HG03442 (cell line): Measurements from ENCODE around the gene GHRHR.

Experiments used
- ATAC-seq: cut with Tn5 transposase; IDR thresholded peaks from one replicate; pipeline ENCODE4 v1.9.1; 2021; ENCODE audit warnings: mild to moderate bottlenecking, moderate library complexity; ENCODE audit not compliant: unreplicated experiment

The GHRHR gene

DNA sequence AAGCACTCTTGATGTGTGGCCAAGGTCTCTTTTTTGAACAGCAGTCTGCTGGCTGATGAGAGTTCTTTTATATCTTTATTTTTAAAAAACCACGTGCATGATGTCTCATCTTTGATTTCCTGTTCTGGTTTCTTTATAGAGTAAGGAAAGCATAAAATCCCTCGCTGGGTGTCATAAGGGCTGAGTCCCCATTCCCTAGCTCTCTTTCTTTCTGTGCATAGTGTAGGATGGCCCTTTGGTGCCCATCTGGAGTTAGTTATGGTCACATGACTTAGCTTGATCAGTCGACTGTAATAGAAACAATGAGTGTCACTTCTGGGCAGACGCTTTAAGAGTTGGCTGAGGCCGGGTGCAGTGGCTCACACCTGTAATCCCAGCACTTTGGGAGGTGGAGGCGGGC, 38.5 kb downstream of the GHRHR start:
- ATAC-seq = no peak

DNA sequence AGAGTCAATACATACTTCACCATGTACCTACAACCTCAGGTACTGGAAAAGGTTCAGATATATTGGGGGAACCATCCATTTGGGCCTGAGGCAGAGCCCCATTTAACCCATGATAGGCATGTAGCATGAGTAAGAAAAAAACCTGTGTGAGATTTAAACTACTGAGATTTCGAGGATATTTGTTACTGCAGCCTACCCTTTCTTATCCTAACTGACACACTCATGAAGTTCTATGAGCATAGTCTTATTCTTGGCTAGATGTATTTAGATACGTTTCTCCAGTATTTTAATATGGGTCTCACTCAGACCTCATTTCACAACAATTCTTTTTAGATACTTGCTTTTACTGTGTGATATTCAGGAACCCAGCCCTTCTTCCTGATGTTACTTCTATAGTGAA, 39.3 kb downstream of the GHRHR start:
- no peak for ATAC-seq

DNA sequence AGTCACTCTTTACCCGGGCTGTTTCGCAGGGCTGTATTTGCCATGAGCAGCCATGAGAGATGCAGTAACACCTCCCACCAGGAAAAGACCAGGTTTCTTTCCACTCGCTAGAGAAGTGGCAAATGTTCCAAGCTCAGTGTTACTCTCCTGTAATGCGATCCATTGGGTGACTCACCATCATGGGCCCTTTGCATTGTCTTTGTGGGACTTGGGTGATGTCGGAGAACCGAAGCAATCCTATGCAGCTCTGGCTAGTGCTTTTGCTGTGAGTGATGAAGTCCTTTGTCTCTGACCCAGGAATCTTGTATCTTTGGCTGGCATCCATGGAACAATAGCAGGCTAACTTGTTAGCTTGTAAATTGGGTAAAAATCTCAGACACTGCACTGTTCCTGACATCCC, 40.0 kb downstream of the GHRHR start:
- ATAC-seq = no peak

DNA sequence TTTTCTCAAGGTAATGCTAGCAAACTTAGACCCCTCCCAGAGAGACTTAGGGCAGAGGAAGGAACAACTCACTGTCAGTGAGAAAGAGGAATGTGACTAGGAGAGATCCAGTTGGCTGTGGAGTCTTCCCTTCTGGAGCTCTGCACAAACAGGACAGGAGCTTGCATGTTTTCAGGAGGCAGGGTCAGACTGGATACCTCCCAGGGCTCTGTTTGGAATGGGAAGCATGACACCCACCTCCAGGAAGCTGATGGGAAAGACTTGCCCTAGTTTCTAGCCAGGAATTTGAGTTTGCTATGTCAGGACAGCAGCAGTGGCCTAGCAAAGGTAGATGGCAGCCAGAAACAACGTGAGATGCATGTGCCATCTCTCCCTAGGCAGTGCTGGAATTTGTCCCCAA, 40.6 kb downstream of the GHRHR start:
- ATAC-seq = no peak

DNA sequence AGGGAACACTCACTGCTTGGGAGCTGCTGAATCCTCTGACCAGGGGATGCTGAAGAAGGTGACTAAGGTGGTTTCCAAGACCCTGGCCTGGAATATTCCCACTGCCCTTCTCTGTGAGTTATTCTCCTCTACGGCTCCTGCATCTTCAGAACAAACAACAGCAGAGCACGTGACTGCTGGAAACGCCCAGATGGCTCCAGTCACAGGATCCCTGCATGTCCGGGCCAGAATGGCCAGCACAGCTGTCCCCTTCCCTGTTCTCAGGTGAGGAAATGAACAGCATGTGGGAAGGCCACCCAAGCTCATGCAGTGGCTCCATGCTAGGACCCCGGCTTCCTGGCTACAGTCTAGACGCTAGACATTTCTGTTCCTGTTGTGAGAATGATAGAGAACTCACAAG, 43.1 kb downstream of the GHRHR start:
- no peak for ATAC-seq

DNA sequence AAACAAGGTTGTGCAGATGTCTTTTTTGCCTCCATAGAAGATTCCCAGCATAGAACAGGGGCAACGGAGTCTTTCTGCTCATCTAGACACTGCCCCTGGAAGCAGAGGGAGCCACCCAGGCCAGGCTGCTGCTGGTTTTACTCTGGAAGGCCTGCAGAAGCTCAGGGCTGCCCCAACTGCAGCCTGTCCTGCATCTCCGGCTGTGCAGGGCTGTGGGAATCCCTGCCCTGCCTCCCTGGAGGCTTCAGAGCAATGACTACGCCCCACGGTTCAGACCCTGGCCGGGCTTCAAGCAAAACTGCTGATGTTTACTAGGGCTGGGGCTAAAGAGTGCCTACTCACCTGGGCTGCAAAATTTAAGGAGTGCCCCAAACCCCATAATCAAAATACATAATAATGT, 43.9 kb downstream of the GHRHR start:
- ATAC-seq = no peak

DNA sequence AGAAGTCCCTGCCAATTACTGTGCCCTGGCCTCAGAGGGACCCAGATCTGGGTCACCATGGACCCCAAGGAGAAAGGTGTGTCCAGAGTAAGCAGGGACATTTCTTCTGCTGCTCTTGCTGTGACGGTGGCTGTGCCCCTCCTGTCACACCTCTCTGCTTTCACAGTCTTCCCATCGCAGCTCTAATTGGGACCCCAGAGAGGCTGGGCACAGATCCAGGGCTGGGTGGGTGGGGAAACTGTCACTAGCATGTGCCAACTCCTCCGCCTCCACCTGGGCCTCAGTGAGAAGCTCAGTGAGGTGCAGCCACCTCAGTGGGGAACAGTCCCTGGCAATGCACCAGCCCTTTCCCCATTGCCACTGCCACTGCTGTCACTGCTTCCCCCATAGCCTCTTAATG, 51.1 kb downstream of the GHRHR start:
- no peak for ATAC-seq

DNA sequence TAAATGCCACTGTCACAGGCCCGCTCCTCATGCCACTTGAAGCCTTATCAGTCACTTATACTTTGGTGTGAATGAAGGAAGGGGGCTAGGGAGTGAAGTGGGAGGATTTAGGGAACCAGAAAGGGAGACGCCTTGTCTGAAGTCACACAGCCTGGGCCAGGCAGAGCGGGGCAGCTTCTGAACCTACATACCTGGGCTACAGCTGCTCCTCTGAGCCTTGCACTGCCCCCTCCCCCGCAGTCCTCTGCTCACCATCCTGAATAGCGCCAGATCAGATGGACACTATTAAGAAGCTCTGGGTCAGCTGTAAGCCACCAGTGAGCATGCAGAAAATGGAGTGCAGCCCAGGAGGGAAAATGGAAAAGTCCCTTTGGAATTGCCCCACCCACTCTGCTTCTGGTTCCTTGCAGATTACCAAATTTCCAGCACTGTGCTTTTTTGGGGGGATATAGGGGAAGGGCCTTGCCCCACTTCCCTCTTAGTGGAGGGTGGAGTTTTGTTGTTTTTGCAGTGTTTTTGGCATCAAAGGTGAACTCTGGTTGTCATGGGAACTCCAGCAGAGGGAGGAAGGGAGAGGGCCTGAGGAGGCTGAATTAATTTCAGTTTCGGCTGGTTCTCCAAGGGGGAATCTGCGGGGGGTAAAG, 53.4 kb downstream of the GHRHR start:
- ATAC-seq = no peak

DNA sequence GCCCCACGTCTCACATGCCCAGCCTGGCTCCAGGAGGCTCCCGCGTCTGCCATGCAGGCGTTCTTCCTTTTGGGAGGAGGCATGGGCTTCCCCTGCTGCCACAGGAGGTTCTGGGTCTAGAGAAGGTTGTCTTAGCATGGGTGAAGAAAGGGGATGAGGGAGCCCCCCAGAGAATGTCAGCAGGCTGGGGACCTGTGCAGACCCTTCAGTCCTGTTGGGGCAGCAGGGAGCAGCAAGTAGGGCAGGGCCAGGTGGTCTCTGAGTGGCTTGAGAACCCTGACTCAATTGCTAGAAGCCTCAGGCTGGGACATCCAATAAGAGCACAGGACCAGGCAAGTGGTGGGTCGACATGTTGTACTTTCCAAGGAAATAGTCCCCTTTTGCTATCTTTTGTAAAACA, 54.0 kb downstream of the GHRHR start:
- no peak for ATAC-seq

DNA sequence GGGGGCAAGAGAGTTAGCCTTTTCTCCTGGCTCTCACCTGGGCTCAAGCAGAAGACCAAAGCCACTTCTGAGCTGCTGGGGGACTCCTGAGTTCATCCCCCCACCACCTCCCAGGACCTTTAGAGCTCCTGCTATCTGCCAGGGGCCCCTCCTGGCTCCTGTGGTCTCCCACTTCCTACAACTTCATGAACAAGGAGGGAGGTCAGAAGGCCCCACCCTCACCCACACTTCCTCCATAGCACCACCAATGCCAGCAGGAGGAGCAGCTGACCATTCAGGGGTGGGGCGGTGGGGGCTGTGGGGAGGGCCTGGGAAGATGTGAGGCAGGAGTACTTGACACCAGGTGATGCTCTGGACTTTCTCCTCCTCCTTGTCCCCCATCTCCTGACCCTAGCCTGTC, 55.8 kb downstream of the GHRHR start:
- no peak for ATAC-seq

DNA sequence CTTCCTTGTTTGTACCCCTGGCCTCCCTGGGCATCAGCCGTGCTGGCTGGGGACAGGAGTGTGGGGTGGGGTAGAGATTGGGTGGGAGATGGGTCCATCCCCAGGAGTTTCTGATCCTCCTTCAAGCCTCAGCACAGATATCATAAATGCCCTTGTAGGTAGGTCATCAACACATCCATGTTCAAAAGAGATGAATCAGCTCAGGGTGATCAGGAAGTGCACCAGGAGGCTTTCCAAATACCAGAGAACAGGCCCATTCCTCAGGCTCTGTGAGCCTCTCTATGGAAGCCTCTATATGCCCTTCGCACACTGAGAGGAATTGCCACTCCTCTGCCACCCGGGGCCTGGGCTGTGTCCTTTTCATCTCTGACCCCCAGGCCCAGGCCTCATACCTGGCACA, 56.4 kb downstream of the GHRHR start:
- no peak for ATAC-seq

DNA sequence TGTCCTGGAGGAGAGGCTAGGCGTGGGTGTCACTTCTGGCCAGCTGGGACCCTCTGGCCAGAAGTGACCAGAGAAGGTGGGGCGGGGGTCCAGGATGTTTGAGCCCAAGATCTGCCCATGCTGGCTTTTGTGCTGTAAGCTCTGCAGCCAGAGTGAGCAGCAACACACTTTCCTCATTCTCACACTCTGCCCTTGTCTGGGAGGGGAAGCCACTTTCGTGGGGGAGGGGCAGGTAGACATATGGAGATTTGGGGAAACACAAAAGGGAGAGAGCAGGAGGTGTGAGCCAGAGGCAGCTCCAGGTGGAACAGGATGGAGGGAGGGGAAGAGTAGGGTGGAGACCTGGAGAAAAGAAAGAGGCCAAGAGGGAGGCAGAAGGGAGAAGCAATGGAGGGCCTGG, 56.9 kb downstream of the GHRHR start:
- no peak for ATAC-seq

DNA sequence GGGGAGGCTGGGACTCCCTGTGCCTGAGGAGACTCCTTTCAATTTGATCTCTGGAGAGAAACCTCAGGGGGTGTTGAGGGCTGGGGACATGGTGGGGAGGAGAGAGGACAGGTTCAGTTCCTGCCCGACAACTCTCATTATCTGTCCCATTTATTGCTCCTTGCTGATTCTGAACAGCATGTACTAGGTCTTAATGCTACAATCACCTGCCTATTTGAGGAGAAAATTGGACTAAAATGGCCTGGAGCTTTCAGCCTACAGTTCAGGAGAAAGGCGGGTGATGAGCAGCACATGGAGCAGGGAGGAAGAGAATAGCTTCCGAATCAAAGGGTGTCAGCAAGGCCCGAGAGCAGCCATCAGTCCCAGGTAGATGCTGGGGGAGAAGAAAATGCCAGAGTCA, 58.4 kb downstream of the GHRHR start:
- no peak for ATAC-seq

DNA sequence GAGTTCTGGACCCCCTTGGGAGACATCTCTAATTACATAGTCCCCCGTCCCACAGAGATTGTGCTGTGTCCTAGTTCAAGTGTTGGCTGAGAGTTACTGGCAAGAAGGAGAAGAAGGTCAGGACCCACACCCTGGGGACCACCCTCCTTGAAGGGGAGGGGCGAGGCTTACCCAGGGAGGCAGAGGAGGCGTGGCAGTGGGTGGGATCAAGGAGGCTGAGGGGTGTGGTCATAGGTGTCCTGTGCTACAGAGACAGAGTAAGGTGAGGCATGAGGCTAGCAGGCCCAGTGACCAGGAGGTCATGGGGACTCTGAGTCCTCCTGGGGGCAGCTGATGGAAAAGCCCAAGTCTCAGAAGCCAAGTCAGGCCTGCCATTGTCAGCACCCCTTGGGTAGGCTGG, 59.0 kb downstream of the GHRHR start:
- ATAC-seq = no peak

DNA sequence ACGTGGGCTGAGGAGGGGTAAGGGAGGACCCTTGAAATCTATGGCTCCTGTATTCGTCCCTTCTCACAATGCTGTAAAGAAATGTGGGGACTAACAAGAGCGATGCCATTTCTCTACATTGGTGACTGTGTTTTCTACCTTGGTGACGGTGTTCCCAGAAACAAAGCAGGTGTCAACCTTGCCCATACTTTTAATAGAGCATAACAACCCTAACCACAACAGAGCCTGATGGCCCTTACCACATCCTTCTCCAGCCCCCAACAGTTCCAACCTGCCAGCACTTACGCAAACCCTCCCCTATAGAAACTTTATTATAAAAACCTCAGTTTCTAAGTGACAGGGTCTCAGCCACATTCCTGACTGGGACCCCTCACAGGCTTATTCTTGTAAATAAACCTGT, 60.1 kb downstream of the GHRHR start:
- ATAC-seq = no peak

DNA sequence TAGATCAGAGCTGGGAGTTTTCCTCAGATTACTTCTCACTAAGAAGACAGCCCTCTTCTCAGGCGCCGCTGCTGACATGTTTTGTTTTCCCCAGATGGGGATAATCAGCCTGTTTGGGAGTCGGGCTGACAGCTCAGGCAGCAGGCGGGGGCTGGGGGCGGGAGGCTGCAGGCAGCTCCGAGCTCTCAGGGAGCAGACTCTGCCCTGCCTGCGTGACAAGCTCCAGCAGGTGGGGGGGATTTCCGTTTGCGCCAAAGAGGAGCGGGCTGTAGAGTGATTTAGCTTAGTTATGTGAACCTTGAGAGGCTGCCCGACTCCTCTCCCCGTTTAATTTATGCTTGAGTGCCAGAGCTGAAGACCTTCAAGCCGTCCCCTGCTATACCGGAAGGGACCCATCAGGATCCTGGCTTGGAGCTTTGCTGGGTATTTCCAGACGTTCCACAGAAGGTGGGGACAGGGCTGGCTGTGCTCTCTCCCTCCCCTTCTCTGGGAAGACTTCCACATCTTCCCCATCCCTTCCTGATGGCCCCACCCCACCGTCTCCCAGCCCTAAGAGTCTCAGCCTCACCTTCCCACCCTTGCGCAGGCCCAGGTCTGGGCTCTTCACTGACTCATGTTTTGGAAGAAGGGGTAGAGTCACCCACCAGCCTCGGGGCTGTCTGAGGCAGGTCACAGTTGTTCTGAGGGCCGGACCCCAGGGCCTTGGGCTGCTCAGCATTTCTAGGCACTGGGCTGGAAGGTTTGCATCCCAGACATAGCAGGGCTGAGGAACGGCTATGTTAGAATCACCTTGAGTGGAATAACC, 63.6 kb downstream of the GHRHR start:
- ATAC-seq = no peak

DNA sequence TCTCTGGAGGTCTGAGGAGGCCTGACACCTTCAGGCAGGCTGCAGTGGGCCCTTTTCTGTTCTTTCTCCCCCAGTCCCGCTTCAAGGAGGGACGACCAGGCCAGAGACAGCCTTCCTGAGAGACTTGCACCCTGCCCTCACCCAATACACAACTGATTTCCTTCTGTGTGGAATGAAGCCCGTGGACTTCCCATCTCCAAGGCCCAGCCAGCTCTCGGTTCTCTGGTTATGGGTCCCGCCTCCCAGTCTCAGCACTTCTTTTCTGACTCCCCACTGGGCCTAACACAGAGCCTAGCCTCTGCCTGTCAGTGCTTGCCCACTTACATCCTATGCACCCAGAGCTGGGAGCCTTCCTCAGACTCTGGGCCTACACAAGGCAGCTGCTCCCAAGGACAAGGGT, 64.3 kb downstream of the GHRHR start:
- ATAC-seq = no peak

DNA sequence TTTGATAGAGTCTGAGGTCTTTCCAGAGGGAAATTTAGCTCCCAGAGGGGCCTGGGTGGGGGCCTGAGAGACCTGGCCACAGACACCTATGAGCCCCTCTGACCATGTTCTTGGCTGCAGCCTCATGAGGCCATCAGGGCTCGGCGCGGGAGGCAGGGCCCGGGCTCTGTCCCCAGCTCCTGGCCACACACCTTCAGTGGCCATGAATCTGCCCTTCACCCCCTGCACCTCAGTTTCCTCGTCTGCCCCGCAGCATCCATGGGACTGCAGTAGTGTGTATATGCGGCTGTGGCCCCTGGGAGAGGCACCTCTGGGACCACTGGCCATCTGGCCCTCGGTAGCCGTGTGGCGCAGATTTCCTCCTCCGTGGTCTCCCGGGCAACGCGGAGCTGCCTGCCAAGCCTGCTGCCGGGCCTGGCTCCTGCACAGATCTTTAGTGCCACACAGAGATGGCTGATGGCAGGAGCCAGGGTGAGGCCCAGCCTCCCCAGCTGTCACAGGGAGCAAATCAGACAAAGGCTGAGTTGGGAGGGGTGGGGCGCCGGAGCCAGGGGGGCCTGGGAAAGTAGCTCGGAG, 64.8 kb downstream of the GHRHR start:
- ATAC-seq = no peak
